Stimulated activated CD8-positive, alpha-beta memory T cell treated with anti-CD3 and anti-CD28 coated beads, Interleukin-7, amount 100 ng/mL, for 24 hours (primary cell): ENCODE data around the gene TMEM69.
"Not testable (repeated sequence)": the region's sequence is repeated elsewhere in the genome, so short reads cannot be mapped to it uniquely, and the experiment has no call there.

Experiments
- DNase-seq: peaks from one replicate; pipeline ENCODE4 v3.0.0-alpha.2; 2020; ENCODE audit warnings: low read depth

The TMEM69 gene, protein sequence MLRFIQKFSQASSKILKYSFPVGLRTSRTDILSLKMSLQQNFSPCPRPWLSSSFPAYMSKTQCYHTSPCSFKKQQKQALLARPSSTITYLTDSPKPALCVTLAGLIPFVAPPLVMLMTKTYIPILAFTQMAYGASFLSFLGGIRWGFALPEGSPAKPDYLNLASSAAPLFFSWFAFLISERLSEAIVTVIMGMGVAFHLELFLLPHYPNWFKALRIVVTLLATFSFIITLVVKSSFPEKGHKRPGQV

DNA sequence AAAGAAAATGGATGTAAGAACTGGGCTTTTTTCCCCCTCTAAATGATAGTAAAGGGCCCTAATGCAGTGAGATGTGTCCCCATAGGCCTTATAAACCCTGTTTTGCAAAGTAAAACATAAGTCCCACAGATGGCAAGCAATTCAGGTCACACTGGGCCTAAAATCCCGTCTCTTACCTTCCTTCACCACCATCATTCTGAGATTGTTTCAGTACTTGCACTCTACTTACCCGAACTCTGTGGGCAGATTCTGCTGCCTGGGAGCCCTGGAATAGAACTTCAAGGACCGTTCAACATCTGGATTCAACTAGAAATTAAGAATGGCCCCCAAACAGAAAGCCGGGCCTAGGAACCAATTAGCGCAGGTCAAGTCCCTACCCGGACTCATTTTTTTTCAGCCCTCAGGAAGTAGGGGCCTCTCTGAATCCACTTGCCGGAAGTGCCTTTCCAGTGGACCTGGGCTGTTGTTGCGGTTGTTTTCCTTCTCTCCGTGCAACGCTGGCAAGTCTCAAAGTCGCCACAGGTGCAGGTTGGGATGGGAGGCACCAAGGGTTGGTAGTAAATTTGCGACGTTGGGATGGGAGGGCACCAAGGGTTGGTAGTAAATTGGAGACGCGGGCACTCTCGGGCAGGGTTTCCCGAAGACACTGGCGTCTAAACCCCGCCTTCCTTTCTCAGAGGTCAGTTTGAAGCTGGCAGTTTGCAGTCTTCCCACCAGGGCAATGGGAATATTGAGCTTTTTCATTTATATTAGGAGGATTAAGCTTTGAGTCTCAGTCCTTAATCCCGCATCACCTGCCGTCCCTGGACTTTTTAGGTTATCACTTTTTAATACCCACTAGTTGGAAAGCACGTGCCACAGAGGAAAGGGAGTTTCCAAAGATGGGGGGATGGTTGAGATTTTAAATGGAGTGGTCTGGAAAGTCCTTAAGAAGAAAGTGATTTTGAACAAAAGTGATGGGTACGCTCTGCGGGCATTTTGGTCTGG, at the start of gene TMEM69:
TSS of gene TMEM69 (plus strand) at position 428 of the 987 bp plus-strand sequence. CDS start 2,888 bp downstream, outside the sequence.
- DNase-seq, result peak; percentile 48

DNA sequence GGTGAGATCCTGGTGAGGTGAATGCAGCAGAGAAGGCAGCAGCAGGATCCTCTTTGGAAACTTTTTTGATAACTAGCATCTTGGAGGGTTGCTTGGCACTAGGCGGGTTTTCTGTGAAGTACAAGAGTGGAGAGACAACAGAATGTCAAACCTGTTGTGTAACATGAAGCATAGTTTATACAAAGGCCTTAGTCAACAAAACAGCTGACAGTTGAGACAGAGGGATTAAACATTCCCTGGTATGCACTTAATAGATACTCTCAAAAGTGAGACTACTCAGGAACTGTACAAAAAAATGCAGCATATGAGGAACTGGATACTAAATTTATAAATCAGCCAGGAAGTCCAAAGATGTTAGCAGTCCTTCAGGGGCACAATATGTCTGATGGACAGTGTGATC, 47.7 kb upstream of the TMEM69 start:
- no peak for DNase-seq

DNA sequence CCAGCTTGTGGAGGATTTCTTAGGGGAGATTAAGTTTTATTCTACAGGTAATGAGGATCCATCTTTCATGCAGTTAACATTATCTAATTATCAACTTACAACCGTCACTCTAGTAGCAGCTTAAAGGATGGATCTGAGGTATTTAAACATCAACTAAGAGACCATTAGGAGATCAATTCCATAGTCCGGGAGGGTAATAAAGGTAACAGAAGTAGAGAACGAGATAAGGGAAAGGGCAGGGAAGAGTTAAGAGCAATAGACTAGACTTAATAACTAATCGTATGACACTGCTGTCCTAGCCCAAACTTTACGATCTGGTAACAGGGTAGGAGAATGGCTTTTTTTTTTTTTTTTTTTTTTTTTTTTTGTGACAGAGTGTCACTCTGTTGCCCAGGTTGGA, 44.7 kb upstream of the TMEM69 start:
- no peak for DNase-seq

- no peak for DNase-seq
Measured at GRCh38 chr1:45643978-45644377, 44.0 kb upstream of the TMEM69 start.

DNA sequence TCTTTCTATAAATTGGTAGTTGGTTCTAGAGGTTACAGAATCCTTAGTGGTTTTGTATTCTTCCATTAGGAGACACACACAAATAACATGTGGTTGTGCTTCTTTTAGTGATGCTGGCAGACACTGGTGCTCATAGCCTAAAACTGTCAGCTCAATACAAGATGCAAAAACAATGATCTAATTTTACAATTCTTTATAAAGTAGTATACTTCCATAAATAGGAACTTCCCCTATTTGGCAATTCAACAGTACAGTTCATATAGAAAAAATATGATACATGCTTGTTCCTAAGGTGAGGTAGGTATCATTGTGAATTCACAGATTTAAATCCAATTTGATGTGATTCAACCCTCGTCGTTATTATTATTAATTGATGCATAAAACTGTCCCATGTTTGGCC, 43.3 kb upstream of the TMEM69 start:
- no peak for DNase-seq

- no peak for DNase-seq
Measured at GRCh38 chr1:45647248-45648021, 40.5 kb upstream of the TMEM69 start.

- DNase-seq, result no peak
Measured at GRCh38 chr1:45654540-45655280, 33.3 kb upstream of the TMEM69 start.

- no peak for DNase-seq
Measured at GRCh38 chr1:45656573-45657226, 31.3 kb upstream of the TMEM69 start.

DNA sequence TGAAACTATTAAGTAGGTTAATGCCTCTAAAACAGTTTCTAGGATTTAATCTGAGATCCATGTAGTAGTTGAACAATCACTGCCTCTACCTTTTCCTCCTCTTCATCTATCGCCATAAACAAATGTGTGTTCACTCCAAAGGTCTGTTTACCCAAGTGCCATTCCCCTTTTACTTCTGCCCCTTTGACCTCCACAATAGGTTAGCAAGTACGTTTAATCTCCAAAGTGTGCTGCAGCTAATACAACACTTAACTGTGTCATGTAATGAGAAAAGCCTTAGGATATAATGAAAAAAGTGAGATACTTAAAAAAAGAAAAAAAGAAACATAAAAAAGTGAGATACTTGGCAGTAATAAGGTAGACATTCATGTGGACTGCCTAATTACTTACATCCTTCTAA, 29.8 kb upstream of the TMEM69 start:
- no peak for DNase-seq

DNA sequence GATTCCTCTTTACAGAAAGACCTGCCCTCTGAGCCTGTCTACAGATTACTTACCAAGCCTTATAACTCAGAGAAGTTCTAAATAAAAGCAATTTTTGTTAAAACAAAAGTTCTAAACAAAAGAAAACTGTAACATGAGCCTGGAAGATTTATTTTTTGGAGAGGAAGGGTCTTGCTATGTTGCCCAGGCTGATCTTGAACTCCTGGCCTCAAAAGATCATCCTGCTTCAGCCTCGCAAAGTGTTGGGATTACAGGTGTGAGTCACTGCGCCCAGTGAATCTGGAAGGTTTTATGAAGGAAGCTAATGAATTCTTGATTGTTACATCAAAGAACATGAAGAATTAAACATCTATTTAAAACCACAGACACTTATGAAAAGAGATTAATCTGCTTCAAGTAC, 28.8 kb upstream of the TMEM69 start:
- no peak for DNase-seq

- no peak for DNase-seq
Measured at GRCh38 chr1:45660336-45660735, 27.6 kb upstream of the TMEM69 start.

DNA sequence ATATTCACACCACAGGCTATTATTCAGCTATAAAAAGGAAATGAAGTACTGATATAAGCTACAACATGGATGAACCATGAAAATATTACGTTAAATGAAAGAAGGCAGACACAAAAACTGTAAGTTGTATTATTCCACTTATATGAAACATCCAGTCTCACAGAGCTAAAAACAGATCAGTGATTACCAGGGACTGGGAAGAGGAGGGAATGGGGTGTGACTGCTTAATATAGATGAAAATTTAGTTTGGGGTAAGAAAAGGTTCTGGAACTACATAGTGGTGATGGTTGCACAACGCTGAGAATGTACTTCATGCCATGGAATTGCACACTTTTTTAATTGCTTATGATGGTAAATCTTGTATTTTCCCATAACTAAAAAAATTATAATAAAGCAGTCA, 21.1 kb upstream of the TMEM69 start:
- no peak for DNase-seq

GRCh38 chr1:45667321-45668111, 20.5 kb upstream of the TMEM69 start:
- DNase-seq, result no peak

DNA sequence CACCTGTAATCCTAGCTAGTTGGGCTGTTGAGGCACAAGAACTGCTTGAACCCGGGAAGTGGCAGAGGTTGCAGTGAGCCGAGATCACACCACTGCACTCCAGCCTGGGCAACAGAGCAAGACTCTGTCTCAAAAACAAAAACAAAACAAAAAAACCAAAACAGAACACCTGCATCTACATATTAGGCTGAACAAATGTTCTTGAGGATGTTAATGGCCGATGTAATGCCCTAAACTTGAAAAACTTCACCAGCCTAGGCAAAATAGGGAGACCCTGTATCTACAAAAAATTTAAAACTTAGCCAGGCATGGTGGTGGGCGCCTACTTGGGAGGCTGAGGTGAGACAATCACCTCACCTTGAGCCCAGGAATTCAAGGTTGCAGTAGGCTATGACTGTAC, 19.5 kb upstream of the TMEM69 start:
- no peak for DNase-seq

GRCh38 chr1:45669379-45669778, 18.6 kb upstream of the TMEM69 start:
- no peak for DNase-seq

GRCh38 chr1:45669859-45670655, 17.9 kb upstream of the TMEM69 start:
- no peak for DNase-seq

GRCh38 chr1:45673956-45674355, 14.0 kb upstream of the TMEM69 start:
- no peak for DNase-seq

DNA sequence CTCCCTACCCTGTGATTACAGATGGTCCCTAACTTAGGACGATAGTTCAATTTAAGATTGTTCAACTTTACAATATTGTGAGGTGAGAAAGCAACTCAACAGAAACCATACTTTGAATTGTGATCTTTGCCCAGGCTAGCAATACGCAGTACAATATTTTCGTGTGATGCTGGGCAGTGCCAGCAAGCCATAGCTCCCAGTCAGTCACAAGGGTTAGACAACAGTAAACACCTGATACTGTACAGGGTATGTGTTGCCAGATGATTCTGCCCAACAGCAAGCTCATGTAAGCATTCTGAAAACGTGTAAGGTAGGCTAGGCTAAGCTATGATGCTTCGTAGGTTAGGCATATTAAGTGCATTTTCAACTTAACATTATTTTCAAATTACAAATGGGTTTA, 13.5 kb upstream of the TMEM69 start:
- no peak for DNase-seq

DNA sequence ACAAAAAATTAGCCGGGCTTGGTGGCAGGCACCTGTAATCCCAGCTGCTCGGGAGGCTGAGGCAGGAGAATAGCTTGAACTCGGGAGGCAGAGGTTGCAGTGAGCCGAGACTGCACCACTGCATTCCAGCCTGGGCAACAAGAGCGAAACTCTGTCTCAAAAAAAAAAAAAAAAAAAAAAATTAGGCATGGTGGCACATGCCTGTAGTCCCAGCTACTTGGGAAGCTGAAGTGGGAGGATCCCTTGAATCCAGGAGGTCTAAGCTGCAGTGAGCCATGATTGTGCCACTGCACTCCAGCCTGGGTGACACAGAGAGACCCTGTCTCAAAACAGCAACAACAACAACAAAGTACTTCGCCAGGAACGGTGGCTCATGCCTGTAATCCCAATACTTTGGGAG, 11.4 kb upstream of the TMEM69 start:
- not testable (repeated sequence) for DNase-seq
